Measurements from ENCODE around the gene HDAC4.

Gene HDAC4

DNA sequence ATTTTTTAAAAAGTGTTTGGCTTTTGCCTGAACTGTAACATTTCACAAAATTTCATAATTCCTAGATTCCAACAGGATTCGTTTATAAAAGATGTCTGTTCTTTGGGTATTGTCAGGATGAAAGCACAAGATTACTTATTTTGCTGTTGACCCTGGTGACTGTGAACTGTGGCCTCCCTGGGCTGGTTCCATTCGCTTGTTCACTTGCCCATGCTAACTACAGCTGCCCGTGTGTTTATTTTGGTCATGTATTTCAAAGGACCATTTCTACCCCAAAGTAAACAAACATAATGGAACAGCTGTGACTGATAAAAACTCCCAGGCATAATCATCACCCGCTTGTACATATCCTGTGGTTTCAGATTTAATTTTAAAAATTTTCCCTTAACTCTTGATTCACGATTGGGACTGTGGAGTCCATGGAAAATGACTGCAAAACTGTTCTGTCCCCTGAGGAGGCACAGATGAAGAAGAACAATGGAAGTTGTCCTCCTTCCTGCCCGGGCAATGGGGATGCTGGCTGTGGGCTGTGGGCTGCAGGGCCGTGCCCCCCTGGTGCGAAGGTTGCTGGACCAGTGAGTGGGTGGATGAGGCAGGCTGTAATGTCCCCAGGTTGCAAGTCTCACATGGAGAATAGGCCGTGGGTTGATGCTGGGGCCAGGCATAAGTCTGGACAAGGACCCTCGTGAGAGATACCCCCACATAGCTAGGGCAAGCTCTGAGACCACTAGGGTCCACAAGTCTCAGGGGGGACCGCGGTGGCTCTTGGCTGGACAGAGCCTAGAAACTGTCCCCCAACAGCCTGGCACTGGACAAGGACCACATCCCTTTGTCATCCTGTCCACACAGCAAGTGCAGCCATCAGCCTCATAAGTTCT lies 28.9 kb upstream of the HDAC4 start:
- no peak for DNase-seq (ENCODE audit: low read depth in 2 of 2)

DNA sequence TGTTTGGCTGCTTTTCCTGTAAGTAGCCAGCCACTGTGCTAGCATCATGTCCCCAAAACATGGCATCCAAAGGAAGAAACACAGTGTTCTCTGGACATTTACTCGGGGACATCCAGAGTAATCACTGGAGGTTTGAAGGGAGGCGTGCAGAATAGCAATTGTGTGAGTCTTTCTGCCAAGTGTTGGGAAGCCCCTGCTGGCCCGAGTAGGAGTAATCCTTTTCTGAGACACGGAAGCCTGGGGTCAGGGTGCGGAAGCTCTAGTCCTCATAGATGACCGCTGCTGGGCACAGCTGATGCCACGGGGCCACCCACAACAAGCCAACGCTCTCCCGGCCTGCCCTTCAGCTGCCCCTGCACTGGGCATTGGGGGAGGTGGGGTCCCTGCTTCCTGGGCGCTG lies 24.8 kb upstream of the HDAC4 start:
- no peak for DNase-seq (ENCODE audit: low read depth in 2 of 2)

DNA sequence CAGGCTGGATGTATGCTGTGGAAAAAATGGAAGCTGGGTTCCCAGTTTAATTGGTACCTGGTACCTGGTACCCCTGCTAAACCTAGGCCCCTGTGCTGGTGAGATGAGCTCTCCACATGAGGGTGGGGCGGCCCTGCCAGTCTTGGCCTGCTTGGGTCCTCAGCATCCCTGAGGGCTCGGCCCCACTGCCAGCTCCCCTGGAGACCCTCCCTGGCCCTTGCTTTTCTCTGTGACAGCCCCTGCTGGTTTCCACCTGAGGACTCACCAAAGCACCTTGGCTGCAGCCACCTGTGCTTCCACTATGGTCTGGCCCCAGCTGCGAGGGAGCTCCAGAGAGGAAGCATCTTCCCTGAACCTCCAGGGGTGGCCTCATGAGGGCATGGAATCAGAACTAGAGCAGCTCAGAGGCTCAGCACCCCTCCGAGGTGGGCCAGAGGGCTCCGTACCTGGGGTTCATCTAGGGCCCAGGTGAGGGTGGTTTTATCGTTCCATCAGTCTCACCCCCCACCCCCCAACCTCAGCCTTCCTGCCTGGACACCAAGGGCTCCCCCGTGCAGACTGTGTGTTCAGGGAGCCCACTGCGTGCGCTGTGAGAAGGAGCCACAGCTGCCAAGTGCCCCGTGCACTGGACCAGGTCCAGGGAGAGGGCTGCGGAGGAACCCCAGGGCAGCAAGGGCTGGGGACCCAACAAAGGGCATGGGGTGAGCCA lies 23.7 kb upstream of the HDAC4 start:
- DNase-seq (ENCODE audit: low read depth in 2 of 2): no peak

DNA sequence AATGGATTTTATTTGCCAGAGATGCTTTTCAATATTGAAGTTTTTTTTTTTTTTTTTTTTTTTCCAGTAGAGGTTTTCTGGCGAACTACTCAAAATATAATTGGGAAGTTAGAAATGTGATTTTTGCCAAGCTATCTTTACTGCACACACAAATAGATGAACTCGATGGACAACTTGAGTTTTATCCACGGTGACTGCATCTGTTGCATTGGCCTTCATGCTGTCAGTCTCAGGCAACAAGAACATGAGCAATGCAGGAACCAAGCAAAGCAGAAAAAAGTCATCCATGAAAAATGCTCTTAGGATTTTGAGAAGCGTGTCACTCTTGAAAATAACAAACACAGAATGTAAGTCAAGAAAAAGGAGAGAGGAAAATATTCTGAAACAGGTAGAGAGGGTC lies 22.7 kb upstream of the HDAC4 start:
- DNase-seq (ENCODE audit: low read depth in 2 of 2): no peak

DNA sequence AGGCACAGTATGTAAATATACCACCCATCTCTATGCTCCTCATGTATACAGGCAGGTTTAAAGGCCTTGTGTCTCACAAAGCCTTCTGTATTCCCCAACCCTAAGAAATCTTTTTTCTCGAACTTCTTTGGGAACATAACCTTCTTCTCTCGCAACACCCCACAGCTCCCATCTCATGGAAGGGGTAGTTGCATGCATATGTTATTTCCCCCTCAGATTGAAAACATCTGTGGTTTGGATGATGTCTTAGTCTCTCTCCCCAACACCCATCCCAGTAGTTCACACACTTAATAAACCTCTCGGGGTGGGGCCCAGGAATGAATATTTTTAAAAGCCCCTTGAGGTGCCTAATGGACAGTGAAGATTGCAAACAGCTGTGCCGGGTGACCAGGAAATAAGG lies 21.0 kb upstream of the HDAC4 start:
- no peak for DNase-seq (ENCODE audit: low read depth in 2 of 2)

DNA sequence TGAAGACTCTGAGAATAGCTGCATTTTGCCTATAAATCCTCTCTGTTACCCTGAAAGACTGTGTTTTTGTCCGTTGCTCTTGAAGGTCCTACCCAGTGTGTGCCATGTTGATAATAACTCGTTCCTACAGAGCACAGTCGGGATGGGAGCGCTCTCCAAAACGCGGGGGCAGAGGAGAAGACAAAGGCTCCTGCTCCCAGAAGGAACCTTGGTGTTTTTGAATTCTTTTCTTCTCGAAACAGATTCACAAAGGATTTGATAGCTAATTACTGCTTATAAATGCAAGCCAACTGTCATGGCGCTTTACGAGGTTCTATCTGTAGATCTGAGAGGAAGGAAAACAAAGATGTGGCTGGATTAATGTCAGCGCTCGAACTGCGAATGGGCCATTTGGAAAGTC lies 19.3 kb upstream of the HDAC4 start:
- no peak for DNase-seq (ENCODE audit: low read depth in 2 of 2)

DNA sequence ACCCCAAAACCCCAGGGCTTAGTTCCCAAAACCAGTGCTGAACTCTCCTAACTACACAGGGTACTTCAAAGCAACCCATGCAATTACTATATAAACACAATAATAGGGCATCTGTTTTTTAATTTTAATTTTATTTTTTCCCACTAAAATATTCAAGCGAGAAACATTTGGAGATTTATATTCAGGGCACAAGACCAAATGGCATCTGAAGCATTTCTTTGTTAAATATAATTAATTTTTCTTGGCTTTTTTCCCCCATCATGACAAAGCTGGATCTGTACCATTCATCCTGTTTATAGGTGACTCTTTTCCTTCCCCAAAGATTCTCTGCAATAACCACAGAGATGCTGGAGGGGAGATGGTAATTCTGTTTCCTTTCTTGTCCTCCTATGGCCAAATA lies 18.1 kb upstream of the HDAC4 start:
- no peak for DNase-seq (ENCODE audit: low read depth in 2 of 2)

DNA sequence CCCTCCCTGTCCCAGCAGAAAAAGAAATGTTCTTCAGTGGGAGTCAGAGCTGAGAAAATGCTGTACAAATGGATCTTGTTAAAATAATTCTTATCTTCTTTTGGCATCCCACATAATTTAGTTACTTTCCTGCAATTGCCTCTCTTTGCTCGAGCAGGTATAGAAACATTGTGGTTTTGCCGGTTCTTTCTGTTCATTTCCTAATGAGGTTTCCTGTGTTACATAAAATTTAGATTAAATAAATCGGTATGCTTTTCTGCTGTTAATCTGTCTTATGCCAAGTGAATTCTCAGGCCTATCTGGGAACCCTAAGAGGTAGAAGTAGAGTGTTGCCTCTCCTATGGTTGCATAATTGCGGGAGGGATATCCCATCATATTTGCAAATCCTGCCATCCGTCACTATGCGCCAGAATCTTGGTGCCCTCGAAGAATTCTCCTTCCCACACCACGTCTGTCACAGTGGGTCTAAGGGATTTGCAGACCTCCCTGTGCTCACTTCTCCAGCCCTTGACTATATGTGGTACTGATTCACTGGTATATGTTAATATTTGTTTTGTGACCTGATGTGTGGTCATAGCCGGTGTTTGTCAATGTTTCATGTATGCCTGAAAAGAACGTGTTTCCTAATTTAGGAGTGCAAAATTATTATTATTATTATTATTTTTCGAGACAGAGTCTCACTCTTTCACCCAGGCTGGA lies 12.2 kb upstream of the HDAC4 start:
- DNase-seq (ENCODE audit: low read depth in 2 of 2): no peak

DNA sequence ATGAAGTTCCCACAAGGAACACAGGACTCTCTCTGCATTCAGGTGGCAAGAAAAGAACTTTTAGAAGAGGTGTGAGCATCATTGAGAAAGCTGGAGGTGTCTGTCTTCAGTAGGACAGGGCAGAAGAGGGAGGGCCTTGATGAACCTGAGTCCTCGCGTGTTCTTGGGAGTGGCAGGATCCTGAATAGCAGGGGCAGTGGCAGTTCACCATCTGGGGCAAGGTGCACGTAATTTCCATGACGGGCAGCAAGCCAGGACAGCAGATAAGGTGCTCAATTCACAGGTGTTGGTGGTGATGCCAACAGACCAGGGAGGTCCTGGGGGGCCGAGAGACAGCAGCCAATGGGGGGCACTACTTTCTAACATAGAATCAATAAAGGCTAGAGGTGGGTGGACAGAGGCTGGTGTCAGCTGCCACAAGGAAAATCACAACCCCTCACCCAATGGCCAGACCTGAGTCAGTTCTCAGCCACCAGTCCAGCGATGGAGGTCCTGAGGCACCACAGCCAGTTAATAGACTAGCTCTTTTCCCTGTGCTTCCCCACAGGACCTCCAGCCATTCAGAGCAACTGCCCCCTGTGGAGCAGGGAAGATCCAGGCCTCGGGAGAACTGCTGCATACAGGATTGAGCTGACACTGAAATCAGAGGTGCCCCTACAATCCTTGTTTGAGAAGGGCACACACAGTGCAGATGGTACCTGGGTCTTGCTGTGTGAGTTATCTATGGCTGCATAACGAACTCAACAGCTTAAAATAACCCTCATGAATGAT lies 10.9 kb upstream of the HDAC4 start:
- DNase-seq (ENCODE audit: low read depth in 2 of 2): no peak

DNA sequence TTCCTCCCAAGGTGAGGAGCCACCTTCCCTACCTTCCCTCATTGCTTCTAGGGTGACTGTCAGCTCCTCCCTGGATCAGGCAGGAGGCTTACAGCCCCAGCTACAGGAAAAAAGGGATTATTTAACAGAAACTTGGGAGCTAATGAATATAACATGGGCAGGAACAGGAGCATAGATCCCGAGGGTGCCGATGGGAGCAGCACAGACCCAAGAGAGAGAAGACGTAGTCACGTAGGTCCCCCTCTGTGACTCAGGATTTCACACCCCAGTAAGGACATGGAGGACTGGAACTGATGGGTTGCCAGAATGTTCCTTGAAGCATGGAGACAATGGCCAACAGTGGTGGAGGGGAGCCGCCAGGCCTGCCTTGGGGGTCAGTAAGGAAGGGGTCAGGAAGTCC lies 10.3 kb upstream of the HDAC4 start:
- no peak for DNase-seq (ENCODE audit: low read depth in 2 of 2)

DNA sequence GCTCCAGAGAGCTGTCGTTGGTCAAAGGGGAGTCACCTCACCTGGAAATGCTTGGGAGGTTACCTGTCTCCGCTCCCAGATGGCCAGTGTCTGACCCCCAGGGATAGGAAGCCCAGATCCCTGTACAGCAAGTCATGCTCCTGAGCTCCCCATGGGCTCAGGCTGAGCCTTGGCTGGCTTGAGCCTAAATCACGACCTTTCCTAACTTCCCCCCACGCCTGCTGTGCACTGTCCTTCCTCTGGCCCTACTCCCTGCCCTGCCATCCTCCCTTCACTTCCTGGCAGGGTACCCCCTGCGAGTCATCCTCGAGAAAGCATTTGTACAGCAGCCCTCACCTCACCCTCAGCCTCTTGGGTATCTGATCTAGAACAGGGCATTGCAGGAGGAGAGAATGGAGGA lies 9.2 kb upstream of the HDAC4 start:
- no peak for DNase-seq (ENCODE audit: low read depth in 2 of 2)

DNA sequence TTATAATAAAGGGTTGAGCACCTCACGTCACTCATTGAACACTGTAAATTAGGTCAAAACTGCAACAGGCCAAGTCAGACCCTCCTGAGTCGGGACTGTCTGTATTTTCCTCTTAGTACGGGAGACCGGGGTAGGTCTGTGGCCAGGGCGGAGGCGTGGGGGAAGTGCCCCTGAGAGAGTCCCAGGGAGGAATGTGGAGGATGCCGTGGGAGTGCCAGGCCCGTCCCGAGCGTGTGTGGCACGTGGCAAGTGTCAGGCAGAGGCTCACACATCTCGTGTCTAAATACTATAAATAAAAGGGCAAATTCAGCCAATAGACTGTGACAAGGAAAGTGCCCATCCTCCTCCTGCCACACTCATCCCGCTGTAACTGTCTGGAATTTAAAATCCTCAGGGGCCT lies 6.3 kb upstream of the HDAC4 start:
- no peak for DNase-seq (ENCODE audit: low read depth in 2 of 2)

DNA sequence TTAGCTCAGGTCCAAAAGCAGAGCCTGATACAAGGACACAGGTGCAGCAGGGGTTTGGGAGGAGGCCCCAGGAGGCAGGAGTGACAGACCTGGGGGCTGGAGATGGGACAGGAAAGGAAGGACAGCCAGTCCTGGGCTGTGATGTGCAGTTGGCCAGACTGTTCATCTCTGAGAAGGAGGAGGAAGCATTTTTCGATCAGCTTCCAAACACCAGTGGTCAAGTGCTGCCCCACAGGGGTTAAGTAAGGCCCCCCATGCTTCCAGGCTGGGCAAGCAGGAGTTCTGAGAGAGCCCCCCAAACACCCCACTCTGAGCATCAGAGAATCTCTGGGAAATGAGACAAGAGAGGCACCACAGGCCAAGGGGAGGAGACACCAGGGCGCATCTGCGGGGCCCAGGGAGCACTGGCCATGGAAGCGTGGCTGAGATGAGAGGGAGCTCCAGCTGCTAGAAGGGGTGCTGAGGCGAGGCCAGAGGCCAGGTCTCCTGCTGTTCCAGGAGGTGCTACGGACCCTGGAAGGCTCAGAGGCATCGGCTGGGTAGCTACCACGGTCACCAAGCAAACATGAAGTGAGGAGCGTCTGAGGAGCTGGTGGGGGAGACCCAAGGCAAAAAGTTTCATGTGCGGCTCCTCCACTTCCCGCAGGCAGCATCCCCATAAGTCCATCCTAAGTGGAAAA lies 5.6 kb upstream of the HDAC4 start:
- no peak for DNase-seq (ENCODE audit: low read depth in 2 of 2)

DNA sequence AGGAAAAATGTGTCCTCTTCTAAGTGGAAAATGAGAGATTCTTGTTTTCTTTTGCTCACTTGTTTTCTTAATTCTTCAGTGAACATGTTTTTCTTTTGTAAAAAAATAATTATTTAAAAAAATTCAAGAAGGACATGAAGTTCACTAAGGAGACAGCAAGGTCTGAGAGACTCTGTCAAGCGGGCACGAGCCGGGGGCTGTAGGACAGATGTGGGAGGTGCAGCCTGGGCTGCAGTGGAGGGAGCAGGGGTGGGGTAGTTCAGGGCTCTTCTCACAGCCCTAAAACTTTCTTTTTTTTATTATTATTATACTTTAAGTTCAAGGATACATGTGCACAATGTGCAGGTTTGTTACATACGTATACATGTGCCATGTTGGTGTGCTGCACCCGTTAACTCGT lies 4.3 kb upstream of the HDAC4 start:
- DNase-seq (ENCODE audit: low read depth in 2 of 2): no peak

DNA sequence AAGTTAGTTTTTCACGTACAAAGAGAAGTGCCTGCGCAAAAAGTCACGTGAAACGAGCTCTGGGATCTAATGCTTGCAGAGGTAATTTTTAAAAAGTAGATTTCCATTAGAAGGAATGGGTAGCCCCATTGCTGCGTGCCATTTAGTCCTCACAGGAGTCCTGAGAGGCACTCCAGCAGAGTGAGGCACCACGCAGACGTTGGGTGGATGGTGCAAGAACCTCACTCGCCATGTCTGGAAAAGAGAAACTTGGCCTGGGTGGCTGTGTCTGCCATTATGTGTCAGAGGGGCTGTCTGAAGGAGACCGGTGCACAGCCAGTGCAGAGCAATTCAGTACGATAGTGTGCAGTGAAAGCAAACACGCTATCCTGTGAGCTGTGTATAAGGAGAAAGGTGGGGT lies 1.8 kb upstream of the HDAC4 start:
- no peak for DNase-seq (ENCODE audit: low read depth in 2 of 2)

DNA sequence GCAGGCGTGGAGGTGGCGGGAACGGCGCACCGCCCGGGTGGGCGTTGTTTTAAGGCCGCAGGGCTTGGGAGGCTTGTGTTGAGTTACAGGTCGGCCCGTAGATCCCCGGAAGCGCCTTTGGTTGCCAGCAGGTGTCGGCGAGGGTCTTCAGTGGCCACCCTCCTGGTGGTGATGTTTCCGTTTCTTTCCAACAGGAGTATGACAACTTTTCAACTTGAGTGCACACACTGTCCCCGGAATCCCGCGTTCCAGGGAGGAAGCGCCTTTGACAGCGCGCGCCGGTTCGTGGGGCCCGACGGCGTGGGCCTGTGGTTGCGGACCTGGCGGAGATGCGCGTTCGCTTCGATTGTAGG lies 1.0 kb upstream of the HDAC4 start:
- no peak for DNase-seq (ENCODE audit: low read depth in 2 of 2)

DNA sequence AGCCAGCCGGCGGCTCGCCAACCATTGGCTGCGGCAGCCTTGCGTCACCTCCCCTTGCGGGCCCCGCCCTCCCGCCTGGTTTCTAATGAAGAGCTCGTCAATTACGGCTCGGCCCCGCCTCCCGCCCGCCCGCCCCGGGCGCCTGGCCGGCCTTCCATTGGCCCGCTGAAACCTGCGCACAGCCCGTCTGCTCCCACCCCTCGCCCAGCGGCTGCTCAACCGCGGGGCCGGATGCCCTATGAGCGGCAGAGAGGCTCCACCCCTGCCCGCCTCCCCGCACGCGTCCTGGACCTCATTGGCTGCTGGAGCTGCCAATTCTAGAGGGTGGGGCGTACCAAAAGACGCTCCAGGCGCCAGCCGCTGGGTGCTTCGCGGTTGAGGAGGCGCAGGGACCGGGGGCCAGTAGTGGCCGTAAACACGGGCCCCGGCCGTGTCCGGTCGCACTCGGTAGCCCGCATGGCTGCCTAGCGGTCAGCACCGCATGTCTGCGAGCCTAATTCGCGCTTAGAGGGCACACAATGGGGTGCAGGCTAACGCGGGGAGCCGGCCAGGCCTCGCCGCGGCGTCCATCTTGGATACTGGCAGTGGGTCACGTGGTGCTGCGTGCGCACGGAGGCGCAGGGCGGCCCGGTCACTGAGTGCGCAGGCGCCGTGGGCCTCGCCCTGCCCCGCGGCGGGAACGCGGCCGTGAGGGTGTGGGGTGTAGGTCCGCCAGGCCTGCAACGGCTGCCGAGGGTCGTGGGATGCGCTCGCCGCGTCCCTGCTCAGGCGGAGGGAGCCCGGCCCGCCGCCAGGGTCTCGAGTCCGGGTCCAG lies 454 bp upstream of the HDAC4 start:
- peak; percentile 99 for DNase-seq (ENCODE audit: low read depth in 2 of 2)

DNA sequence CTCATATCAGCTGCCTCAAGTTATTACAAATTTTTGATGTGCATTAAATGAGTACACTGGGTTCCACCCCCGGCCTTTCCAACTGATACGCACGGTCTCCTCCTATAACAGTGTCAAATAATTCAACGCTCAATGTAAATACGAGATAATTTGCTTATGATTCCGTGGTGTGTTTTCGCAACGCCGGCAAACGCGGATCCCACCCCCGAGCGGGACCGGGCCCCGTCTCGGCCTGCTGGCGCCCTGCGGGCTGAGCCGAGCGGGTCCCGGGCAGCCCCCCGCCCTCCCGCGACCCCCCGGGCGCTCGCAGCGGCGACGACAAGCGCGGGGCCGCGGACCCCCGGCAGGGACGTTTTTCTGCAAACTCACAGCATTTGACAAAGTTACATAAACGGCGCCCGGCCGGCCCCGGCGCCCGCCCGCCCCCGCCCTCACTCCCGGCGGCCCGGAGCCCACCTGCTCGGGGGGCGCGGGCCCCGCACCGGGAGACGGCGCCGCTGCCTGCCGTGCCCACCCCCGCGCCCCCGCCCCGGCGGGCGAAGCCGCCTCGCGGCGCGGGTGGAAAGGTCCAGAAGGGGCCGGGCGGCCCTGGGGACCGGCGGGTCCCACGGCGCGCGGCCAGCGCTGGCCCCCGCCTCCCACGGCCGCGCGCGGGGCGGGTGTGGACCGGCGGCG lies 762 bp downstream of the HDAC4 start:
- DNase-seq (ENCODE audit: low read depth in 2 of 2): no peak

DNA sequence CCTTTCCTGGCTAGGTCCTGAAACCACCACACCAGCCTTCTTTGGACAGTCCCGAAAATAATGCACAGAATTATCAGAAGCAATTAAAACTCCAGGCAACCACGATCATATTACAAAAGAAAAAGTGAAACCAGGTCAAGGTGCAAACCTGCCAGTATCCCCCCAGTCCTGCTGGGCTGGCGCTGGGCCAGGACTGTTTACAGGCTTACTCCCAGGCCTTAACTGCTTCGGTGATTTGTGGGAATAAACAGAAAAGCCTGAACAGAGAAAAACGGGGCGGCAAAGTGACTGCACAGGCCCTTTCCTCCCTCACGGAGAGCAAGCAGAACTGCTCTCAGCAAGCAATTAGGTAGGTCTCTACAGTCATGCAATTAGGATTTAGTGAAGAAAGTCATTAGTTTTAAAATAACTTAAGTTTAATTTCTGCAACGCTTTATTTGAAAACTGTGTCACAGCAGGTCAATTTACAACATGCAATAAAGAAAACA lies 1.3 kb downstream of the HDAC4 start:
- DNase-seq (ENCODE audit: low read depth in 2 of 2): peak in 1 of 2 donors; percentile 21

DNA sequence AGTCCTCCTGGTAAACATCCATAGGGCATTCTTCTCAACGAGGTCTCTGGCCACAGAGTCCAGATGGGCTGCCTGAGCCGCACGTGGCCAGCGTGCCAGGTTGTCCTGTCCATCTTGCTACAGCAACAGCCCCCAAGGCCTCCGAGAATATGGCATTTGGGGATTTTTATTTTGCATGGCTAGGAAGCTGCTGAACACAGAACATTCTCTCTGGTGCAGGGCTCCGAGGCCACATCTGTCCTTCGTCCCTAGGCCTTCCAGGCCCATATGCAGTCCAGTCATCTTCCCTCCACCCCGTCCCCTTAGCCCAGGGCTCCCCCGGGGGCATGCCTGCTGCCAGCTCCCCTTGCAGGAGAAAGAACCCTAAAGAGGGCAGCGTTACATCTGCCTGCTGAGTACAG lies 2.3 kb downstream of the HDAC4 start:
- DNase-seq (ENCODE audit: low read depth in 2 of 2): no peak
